HG03520 (cell line): ENCODE data around the gene DHFR2.
"Not testable (repeated sequence)": the region's sequence is repeated elsewhere in the genome, so short reads cannot be mapped to it uniquely, and the experiment has no call there.

Experiments
- ATAC-seq: cut with Tn5 transposase; IDR thresholded peaks from one replicate; pipeline ENCODE4 v1.9.1; 2021; ENCODE audit warnings: mild to moderate bottlenecking, moderate library complexity; ENCODE audit not compliant: unreplicated experiment

DHFR2 gene

DNA sequence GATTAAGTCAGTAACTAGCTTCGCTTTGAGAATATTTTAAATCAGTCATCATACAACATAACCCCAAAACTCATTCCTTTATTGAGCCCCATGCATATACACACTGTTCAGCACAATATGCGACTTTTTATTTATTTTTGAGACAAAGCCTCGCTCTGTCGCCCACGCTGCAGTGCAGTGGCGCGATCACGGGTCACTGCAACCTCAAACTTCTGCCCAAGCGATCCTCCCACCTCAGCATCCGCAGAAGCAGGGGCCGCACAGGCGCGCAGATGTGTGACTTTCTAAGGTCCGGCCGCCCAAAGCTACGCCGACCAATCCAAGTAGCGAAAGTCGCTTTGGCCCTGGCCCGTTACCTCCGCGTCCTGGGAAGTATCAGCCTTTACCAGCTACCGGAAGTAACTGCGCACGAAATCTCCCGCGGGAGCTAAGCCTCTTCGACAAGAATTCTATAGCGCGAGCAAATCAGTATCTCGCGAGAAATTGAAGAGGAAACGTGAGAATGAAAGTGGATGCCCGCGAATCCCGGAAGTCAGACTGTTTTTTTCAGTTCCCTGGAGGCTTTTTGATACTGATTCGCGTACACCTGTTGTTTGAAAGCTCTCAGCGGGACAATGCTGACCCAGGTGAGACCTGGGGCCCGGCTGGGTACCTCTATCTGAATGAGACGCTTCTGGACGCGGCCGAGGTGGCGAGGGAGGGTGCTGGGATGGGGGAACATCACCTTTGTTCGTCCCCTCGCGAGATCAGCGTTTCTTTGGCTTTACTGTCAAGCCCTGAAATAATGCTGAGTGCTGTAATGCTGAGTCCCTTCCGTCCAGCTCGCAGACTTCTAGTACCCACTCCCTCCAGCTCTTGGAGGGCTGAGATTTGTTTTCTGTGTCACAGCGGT, at the start of gene DHFR2, which contains the start of gene NSUN3:
Gene DHFR2 (minus strand): TSS at position 404 of the 892 bp plus-strand sequence. CDS start 1,405 bp downstream, outside the sequence.
Gene NSUN3 (plus strand): TSS at position 549 of the 892 bp plus-strand sequence. CDS start 66 bp downstream, at position 615.
- ATAC-seq, result peak; percentile 91

GRCh38 chr3:94110854-94111253, 48.1 kb upstream of the DHFR2 start:
- no peak for ATAC-seq

- not testable (repeated sequence) for ATAC-seq
These were observed 47.5 kb upstream of the DHFR2 start for GRCh38 chr3:94110232-94110631.

DNA sequence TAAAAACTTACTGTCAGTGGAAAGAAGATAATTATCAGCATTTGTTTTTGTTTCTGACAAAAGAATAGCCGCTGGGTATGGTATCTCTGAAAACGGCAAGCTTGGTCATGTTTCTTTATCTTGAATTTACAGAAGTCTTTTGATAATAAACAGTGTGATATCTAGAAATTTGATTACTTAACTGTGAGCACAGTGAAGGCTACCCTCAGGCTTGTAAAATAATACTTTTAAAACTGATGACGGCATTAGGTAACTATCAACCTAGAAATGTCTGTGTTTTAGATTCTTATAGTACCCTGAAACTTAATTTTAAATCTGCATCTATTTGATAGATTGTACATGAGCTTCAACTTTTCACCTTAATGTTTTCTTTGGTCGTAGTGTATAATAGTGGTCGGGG, 43.6 kb upstream of the DHFR2 start:
- ATAC-seq, result no peak

GRCh38 chr3:94101860-94102259, 39.1 kb upstream of the DHFR2 start:
- ATAC-seq, result no peak

DNA sequence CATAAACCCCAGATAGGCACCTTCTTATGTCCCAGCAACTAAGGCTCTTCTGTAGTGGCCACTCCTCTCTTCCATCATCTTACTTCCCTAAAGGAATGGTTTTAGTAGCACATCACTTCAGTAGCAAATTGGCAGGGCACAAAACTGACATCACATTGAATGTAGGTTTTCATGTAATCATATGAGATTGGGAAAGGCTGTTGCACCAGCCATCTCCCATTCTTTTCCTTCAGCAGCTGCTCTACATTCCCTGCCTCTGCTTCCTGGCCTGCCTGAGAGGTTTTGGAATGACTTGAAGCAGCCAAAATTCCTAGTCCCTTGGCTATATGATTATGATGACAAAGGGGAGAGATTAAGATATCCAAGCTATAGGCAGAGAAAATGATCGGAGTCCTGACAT, 36.6 kb upstream of the DHFR2 start:
- no peak for ATAC-seq

DNA sequence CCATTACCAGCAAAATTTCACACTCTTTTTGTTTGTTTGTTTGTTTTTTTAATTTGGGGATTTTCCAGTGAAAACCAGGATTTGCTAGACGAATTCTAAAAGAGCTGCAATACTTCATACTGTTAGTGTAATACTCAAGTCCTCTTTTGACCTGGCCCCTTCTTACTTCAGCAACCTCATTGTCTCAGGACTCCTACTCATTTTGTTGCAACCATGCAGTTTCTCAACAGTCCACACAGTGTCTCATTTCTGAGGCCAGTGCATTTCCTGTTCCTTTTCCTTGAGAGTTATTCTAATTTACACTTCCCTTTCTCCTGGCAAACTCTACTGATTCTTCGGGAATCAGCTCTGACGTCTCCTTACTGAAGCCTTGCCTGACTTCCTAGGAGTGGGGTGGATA, 35.7 kb upstream of the DHFR2 start:
- no peak for ATAC-seq

- no peak for ATAC-seq
These were observed 32.4 kb upstream of the DHFR2 start for GRCh38 chr3:94095111-94095510.

DNA sequence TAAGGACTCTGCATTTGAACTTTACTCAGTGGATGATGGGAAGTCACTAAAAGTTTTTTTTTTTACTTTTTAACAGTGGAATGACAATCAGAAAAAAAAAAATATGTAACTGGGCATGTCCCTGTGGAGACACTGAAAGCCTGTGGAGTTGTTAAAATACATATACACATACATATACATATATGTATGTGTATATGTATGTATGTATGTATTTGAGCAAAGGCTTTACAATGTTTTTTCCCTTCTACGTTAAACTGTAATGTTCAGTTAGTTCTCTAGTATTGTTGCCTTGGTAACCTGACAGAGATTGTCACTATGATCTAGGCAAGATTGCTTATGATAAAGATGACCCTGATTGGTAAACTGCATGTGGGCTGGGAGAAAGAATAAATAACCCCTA, 30.4 kb upstream of the DHFR2 start:
- ATAC-seq, result no peak

GRCh38 chr3:94092086-94092485, 29.4 kb upstream of the DHFR2 start:
- no peak for ATAC-seq

DNA sequence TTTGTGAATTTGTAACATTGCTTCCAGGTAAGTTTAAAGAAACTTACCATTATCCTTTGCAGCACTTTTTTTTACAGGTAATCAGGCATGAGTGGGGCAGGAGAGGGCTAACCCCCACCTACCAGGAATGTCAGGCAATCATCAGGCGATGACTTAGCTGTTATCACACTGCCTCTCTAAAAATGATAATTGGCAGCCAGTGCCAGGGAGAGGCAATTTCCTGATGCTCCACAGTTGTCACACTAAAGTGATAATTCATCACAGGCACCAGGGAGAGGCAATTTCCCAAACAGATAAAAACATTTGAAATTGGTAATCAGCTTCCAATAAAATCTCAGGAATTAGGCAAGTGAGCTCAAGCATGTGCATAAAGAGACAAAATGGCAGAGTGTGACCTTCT, 26.4 kb upstream of the DHFR2 start:
- ATAC-seq, result no peak

GRCh38 chr3:94083261-94083660, 20.5 kb upstream of the DHFR2 start:
- no peak for ATAC-seq

DNA sequence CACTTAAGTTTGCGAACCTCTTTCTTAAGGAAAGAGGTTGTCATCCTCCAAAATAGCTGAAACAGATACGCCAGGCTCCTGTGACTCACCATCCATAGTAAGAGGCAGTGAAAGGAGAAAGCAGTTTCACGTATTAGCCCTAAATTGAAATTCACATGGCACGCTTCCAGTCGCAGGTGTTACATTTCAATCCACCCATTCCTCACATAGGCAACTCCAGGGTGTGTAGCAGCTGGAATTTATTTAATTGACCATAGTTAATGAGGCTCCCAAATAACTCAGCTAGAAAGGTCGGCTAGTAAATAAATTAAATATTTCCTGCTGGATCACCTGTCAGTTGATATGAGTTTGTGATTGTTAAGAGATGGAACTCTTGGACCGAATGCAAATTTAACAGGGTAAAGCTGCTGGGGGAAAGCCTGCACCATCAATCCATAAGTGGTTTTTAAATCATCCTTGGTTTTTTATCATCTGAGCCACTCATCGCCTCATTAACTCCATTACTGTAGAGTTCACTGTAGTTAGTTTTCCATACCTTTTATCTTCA, 19.7 kb upstream of the DHFR2 start:
- ATAC-seq, result no peak

DNA sequence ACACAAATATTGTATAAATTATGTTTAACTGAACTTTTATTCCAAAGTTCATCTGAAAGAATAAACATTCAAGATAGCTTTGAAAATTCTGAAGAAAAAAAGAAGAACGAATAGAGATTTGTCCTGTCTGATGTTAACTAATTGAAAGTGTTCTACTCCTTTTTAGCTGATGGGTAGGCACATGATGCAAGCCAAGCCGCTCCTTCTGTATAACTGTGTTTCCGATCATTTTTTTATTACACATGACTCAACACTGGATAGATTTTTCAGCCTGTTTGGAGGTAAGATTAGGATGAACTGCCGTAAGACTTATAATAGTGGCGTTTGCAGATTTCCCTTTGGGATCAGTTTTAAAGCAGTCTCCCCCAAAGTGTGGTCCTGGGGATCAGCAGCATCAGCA, 19.2 kb upstream of the DHFR2 start:
- no peak for ATAC-seq

GRCh38 chr3:94080552-94080951, 17.8 kb upstream of the DHFR2 start:
- ATAC-seq, result not testable (repeated sequence)

DNA sequence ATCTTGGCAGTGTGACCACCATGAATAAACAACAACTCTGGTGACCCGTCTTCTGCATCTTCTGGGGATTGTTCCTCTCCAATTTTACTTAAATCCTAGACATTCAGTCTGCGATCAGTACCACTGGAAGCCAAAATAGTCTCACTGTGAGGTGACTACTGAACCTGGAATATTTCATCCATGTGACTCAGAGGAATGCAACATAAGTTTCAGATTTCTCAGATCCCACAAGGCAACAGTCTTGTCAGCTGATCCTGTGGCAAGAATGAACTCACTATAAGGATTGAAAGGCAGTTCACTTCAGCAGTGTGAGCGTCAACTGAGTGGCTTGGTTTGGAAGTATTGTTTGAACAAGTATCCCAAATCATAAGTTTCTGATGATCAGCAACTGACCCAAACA, 13.3 kb upstream of the DHFR2 start:
- no peak for ATAC-seq

DNA sequence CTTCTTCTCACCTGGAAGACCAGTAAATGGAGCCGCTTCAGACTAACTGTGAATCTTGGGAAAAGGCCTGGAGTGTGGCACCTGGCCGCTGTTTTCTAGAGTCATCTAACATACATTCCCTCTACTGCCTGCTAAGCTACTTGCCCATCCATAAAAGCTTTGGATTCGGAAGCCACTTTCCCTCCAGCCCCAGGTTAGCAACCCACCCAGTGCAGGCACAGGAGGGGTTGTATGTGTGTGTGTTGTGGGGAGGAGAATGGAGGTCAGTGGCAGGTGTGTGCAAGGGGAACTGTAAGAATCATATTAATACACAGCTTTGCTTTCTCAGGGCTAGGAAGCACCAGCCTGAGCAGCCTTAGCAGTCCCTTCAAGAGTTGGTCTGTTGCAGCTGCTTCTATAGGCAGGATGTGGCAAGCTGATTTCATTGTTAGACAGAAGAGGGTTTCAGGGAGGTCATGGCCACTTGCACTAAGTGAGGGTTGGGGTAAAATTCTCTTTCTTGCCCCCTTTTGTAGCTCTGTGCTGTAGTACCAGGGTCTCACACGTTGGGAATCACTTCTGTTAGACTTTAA, 9.1 kb upstream of the DHFR2 start:
- ATAC-seq, result peak; percentile 52

GRCh38 chr3:94070341-94070911, 7.7 kb upstream of the DHFR2 start:
- peak; percentile 47 for ATAC-seq

- no peak for ATAC-seq
These were observed 6.6 kb upstream of the DHFR2 start for GRCh38 chr3:94069194-94069813.

- no peak for ATAC-seq
These were observed 4.1 kb upstream of the DHFR2 start for GRCh38 chr3:94066506-94067500.
